ENCODE measurements around the gene SECISBP2L.

The SECISBP2L gene

DNA sequence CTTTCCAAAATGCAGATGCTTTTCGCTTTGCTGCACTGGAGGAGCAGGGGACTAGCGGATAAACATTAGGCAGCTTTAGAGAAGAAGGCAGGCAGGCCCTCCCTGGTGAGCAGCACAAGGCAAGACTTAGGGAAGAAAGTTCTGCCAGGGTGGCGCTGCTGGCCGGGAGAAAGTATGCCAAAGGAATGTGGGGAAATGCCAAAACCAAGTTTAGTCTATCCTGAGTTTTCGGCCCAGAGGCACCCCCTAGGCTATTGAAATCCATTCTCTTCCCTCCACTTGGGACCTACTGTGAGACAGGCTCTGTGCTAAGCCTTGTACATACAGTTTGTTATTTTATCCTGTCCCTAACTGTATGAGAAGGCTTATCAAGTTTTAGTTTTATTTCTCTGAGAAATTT, 91.7 kb downstream of the SECISBP2L start:
- Histone ChIP-seq H3K9ac (ENCODE audit: low read length) (no peak overlapping the region), H3K27ac (ENCODE audit: low read depth, low read length) (no peak overlapping the region), H3K27me3 (ENCODE audit: control insufficient read depth in 1 of 2, insufficient read depth in 2 of 2, low read length in 2 of 2) (no peaks in the 10 kb centered on the region), H3K9me3 (ENCODE audit: low read length) (no peaks in the 10 kb centered on the region), H3K4me3 (ENCODE audit: low read depth in 1 of 2, low read length in 2 of 2) (no peak overlapping the region), H3K4me1 (ENCODE audit: insufficient read depth, low read length) (no peaks in the 10 kb centered on the region), H3K36me3 (ENCODE audit: insufficient read depth, low read length) (no peaks in the 10 kb centered on the region)

DNA sequence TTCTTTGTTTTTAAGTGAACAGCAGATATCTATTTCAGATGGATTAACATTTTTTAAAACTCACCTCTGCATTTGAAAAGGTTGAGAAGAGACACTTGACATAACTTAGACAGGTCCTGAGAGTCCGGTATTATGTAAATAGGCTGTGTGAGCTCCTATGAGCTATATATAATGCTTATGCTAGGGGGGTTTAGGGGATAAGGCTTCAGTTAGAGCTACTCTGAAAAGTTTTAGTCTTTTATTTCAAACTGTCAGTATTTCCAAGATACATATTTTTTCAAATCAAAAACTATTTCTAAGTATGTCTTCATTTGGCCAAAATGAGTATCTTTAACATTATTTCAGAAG, 99.4 kb downstream of the SECISBP2L start:
- no peak overlapping the region for H3K9ac ChIP-seq (ENCODE audit: low read length)
- no peaks in the 10 kb centered on the region for H3K4me1 ChIP-seq (ENCODE audit: insufficient read depth, low read length)
- no peaks in the 10 kb centered on the region for H3K27me3 ChIP-seq (ENCODE audit: control insufficient read depth in 1 of 2, insufficient read depth in 2 of 2, low read length in 2 of 2)
- H3K36me3 ChIP-seq (ENCODE audit: insufficient read depth, low read length): no peaks in the 10 kb centered on the region
- H3K9me3 ChIP-seq (ENCODE audit: low read length): no peaks in the 10 kb centered on the region
- no peak overlapping the region for H3K4me3 ChIP-seq (ENCODE audit: low read depth in 1 of 2, low read length in 2 of 2)
- no peak overlapping the region for H3K27ac ChIP-seq (ENCODE audit: low read depth, low read length)

DNA sequence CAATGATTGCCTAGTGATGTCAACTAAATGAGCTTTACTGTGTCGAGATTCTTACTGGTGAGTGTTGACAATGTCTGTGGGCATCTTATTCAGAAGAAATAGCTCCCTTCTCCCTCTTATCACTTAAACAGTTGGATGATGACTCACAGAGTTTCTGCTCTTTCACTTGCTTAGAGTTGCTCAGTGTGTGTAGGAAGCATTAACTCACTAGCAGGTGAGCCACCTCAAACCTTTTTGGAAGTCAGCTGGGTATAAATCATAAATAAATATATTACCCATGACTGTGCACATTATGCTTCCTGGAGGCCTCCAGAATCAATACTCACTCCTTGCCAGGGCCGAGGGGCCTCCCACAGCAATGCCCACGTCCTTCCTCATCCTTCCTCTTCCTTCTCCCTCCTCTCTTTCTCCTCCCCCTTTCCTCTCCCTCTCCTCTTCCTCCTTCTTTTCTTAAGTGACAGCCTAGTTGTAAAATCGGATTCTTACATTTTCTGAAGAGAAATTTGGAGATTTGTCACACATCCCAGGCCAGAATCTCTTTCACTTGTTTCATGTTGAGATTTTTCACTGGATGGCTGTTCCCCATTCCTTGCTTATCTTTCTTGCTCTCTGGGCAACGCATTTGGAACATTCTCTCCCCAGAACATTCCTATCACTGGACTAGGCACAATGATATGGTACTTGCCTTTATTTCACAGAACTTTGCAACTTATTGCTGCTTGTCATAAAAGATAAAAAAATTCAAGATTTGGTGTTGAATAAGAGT, 100.0 kb downstream of the SECISBP2L start:
- no peaks in the 10 kb centered on the region for H3K9me3 ChIP-seq (ENCODE audit: low read length)
- no peak overlapping the region for H3K4me3 ChIP-seq (ENCODE audit: low read depth in 1 of 2, low read length in 2 of 2)
- H3K36me3 ChIP-seq (ENCODE audit: insufficient read depth, low read length): no peaks in the 10 kb centered on the region
- H3K9ac ChIP-seq (ENCODE audit: low read length): no peak overlapping the region
- no peak overlapping the region for H3K27ac ChIP-seq (ENCODE audit: low read depth, low read length)
- H3K27me3 ChIP-seq (ENCODE audit: control insufficient read depth in 1 of 2, insufficient read depth in 2 of 2, low read length in 2 of 2): no peaks in the 10 kb centered on the region
- no peaks in the 10 kb centered on the region for H3K4me1 ChIP-seq (ENCODE audit: insufficient read depth, low read length)

DNA sequence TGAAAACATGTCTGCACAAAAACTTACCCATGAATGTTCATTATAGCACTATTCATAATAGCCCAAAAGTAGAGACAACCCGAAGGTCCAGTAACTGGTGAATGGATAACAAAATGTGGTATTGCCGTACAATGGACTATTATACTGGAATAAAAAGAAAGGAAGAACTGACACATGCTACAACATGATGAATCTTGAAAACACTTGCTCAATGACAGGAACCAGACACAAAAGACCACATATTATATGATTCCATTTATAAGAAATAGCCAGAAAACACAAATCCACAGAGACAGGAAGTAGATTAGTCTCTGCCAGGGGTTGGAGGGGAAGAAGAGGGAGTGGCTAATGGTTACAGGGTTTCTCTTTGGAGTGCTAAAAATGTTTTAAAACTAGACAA, 100.9 kb downstream of the SECISBP2L start:
- no peak overlapping the region for H3K9ac ChIP-seq (ENCODE audit: low read length)
- no peaks in the 10 kb centered on the region for H3K9me3 ChIP-seq (ENCODE audit: low read length)
- H3K4me3 ChIP-seq (ENCODE audit: low read depth in 1 of 2, low read length in 2 of 2): no peak overlapping the region
- no peaks in the 10 kb centered on the region for H3K4me1 ChIP-seq (ENCODE audit: insufficient read depth, low read length)
- no peaks in the 10 kb centered on the region for H3K27me3 ChIP-seq (ENCODE audit: control insufficient read depth in 1 of 2, insufficient read depth in 2 of 2, low read length in 2 of 2)
- H3K27ac ChIP-seq (ENCODE audit: low read depth, low read length): no peak overlapping the region
- H3K36me3 ChIP-seq (ENCODE audit: insufficient read depth, low read length): no peaks in the 10 kb centered on the region

DNA sequence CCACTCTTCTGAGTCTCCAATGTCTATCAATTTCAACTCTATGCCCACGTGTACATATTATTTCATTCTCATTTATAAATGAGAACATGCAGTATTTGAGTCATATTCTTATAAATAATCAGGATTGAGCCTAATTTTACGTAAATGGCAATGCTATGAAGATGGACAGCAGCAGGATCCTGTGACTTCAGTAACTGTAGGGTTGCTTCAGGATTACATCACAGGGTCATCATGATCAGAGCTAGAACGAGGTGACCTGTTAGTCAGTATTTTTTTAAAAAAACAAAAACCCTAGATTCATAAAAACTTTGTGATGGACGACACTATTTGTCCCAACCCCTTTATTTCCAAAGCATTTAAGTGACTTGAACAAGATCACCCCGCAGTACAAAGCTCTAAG, 104.3 kb downstream of the SECISBP2L start:
- no peaks in the 10 kb centered on the region for H3K36me3 ChIP-seq (ENCODE audit: insufficient read depth, low read length)
- H3K4me3 ChIP-seq (ENCODE audit: low read depth in 1 of 2, low read length in 2 of 2): no peak overlapping the region
- no peaks in the 10 kb centered on the region for H3K27me3 ChIP-seq (ENCODE audit: control insufficient read depth in 1 of 2, insufficient read depth in 2 of 2, low read length in 2 of 2)

DNA sequence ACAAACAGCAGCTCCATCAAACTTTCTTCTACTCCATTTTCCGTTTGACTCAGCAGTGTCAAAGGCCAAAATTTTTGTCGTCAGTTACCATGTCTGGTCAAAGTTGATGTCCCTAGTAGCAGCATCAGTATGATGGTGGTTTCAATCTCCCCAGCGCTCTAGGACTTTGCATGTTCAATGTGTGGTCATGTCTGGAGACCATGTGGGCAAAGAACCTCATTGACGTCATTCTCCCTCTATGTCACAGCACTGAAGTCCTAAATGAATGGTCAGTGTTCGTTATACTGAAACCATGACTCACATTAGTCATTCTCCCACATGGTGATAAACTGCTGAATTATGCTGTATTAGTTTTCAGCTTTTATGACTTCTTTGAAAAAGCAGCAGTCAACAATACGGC, 105.7 kb downstream of the SECISBP2L start:
- no peaks in the 10 kb centered on the region for H3K9me3 ChIP-seq (ENCODE audit: low read length)
- H3K4me3 ChIP-seq (ENCODE audit: low read depth in 1 of 2, low read length in 2 of 2): no peak overlapping the region
- no peaks in the 10 kb centered on the region for H3K36me3 ChIP-seq (ENCODE audit: insufficient read depth, low read length)
- H3K9ac ChIP-seq (ENCODE audit: low read length): no peak overlapping the region
- no peaks in the 10 kb centered on the region for H3K27me3 ChIP-seq (ENCODE audit: control insufficient read depth in 1 of 2, insufficient read depth in 2 of 2, low read length in 2 of 2)
- H3K4me1 ChIP-seq (ENCODE audit: insufficient read depth, low read length): no peaks in the 10 kb centered on the region
- no peak overlapping the region for H3K27ac ChIP-seq (ENCODE audit: low read depth, low read length)

More for the DNA sequence above, 104.3 kb downstream of the SECISBP2L start:
- H3K9ac ChIP-seq (ENCODE audit: low read length): no peak overlapping the region
- no peaks in the 10 kb centered on the region for H3K9me3 ChIP-seq (ENCODE audit: low read length)
- no peaks in the 10 kb centered on the region for H3K4me1 ChIP-seq (ENCODE audit: insufficient read depth, low read length)
- H3K27ac ChIP-seq (ENCODE audit: low read depth, low read length): no peak overlapping the region

DNA sequence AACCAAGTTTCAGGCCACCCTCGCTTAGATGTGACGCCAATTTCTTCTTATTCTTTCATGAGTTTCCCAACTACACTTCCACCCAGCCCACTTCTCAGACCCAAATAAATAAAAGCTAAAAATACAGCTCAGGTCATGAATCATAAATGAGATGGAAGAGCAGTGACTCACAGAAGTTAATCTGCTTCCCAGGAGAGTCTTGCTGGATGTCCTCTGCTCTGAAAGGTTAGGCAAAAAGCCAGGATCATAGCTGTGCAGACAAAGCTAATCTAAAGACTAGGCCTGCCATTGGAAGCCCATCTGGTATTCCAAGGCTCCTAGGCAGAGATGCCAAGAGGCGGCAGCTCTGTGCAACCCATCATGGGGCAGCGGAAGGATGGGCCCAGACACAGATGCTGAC, 106.6 kb downstream of the SECISBP2L start:
- Histone ChIP-seq H3K4me3 (ENCODE audit: low read depth in 1 of 2, low read length in 2 of 2) (no peak overlapping the region), H3K9me3 (ENCODE audit: low read length) (no peaks in the 10 kb centered on the region), H3K36me3 (ENCODE audit: insufficient read depth, low read length) (no peaks in the 10 kb centered on the region), H3K4me1 (ENCODE audit: insufficient read depth, low read length) (no peaks in the 10 kb centered on the region), H3K27me3 (ENCODE audit: control insufficient read depth in 1 of 2, insufficient read depth in 2 of 2, low read length in 2 of 2) (no peaks in the 10 kb centered on the region), H3K27ac (ENCODE audit: low read depth, low read length) (no peak overlapping the region), H3K9ac (ENCODE audit: low read length) (no peak overlapping the region)

Data from muscle layer of colon (tissue), 2 donors.